ENCODE results near the gene CATSPERB.
"Not testable (repeated sequence)": the region's sequence is repeated elsewhere in the genome, so short reads cannot be mapped to it uniquely, and the experiment has no call there.

Gene CATSPERB

DNA sequence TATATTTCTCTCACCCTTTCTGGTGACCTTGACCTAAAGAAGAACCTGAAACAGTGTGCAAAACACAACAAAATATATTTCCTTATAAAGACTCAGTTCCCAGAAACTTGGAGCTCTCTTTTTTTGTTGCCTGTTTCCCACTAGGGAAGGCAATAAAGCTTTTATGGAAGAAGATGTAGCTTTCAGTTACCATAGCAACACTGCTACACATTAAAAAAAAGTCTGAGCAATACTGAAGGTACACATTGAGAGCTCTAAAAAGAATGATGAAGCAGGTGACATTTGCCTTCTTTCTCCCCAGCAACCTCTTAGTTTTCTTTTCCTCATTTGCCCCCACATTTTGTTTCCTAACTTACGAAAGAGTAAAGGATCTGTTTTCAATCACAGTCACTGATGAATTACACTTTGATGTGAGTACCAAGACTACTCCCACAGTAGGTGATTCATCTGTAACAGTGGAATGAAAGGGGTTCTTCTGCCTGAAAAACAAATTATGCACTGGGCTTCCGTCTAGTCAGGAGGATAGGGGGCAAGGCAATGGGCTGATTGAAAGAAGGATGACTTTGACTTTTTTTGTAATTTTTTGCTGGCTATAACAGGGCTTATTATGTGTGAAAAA is 1.1 kb upstream of the CATSPERB start:
- in situ Hi-C loops (cut with MboI; ENCODE audit: low sequenced_read_pairs), result no loop called here

DNA sequence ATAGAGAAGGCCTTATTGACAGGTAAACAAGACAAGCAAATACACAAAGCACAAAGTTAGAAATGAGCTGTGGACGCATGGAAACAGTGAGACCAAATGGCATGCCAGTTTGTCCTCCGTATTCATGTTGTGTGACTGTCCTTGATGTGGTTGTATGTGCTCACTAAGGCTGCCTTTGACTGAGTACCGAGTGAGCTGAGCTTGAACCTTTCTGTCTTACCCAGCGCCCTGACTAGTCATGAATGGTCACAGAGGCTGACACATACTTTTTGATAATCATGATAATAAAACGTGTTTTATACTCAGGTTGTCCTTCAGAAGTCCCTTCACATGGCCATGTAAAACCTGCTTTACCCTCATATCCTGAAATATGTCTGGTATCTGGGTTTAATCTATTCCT is 553 bp upstream of the CATSPERB start:
- in situ Hi-C loops (cut with MboI; ENCODE audit: low sequenced_read_pairs), result no loop called here

DNA sequence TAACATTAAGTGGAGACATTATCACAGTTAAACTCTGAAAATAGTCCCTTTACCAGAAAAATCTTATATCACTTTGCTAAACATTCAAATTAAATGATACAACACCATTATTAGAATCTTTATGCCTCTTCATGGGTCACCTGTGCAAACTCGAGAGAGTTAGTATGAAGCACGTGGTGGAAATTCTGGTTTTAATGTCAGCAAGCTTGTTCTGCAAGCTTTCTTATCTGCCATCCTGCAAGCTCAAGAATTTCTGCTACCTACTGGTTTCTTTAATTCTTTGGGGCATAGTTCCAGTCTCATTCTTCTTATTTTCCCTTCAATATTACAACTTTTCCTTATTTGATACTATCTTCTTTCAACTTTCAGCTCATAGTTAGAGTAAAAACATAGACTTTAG is 868 bp downstream of the CATSPERB start:
- in situ Hi-C loops (cut with MboI; ENCODE audit: low sequenced_read_pairs), result no loop called here

DNA sequence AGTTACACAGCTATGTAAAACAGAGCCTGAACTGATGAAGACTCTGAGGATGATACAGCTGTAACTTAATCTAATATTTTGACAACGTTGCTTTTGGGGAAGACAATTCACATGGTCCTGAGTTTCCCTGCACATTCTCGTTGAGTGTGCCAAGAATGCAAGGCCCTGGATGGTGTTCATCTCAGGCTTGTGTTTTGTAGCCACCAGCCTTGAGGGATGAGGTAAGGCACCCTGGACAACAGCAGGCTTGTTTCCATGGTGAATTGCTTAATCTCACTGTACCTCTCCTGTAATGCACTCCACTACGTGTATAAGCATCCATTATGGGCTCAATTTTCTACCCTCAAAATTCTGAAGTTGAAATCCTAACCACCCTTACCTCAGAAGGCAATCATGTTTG is 2.1 kb downstream of the CATSPERB start:
- in situ Hi-C loops (cut with MboI; ENCODE audit: low sequenced_read_pairs), result no loop called here

DNA sequence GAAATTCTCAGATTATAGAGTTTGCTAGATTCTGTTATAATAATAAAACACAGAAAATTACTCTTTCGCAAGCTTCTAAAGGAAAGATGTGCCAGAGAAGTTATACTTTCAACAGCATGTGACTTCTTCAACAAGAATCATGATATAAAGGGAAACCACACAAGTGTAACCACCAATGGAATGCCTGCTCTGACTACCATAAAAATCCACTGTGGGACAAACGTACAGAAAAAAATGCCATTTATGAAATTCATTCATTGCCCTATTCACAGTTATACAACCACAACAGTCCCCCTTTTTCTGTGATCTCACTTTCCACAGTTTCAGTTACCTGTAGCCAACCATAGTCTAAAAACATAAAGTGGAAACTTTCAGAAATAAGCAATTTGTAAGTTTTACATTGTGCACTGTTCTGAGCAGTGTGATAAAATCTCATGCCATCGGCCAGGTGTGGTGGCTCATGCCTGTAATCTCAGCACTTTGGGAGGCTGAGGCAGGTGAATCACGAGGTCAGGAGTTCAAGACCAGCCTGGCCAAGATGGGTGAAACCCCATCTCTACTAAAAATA is 3.2 kb downstream of the CATSPERB start:
- in situ Hi-C loops (cut with MboI; ENCODE audit: low sequenced_read_pairs), result no loop called here

DNA sequence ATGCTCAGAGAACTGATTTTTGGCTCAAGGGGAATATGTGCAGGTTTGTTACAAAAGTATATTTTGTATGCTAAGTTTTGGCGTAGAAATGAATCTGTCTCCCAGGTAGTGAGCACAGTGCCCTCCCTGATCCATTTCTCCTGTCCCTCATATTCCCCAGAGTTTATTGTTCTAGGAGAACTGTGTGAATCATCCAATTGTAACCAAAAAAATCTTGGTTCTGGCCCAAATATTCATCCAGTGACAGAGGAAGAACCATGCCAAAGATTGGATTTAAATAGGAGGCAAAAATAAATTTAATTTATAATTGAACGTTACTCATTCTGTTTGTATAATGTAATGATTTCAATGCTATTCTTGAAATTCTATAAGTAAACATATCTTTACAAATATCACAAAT is 4.8 kb downstream of the CATSPERB start:
- in situ Hi-C loops (cut with MboI; ENCODE audit: low sequenced_read_pairs), result no loop called here

DNA sequence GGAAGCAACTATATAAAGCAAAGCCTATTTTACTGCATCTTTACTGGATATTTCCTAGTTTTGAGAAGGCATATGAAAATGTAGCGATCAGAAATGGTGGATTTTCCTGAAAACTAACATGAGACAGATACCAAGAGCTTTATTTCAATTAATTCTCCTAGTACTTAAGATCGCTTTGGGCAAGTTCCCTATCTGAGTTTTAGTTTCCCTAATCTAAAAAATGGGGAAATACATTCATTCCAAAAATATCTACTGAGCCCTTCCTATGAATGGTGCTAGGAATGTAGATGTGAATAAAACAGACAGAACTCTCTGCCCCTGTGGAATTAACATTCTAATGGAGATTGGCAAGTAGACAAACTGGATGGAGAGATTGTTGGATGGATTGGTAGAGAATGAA is 8.4 kb downstream of the CATSPERB start:
- in situ Hi-C loops (cut with MboI; ENCODE audit: low sequenced_read_pairs), result no loop called here

DNA sequence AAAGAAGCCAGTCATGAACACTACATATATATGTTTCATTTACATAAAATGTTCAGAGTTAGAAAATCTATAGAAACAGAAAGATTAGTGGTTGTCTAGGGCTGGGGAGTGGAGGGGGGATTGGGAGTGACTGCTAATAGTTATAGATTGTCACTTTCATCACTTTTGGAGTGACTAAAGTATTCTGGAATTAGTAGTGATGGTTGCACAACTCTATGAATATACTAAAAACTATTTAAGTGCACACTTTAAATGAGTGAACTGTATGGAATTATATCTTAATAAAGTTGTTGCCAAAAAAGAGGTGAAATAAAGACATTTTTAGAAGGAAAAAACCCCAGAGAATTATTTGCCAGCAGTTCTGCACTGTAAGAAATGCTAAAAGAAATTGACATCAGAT is 9.5 kb downstream of the CATSPERB start:
- in situ Hi-C loops (cut with MboI; ENCODE audit: low sequenced_read_pairs), result no loop called here

DNA sequence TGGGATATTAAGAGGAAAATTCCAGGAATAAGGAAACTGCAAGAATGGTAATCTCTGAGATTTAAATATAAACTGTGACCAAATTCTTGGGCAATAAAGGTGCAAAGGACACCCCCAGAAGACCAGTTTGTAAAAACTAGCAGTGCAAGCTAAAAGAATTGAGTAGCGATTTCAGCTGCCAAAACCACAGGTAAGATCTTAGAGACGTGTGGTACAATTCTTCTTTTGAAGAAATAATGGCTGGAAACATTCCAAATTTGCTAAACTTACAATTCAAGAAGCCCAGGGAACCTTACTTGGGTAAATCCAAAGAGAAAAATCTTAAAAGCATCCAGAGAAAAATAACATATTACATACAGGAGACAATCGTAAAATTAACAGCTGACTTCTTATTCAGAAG is 12.0 kb downstream of the CATSPERB start:
- in situ Hi-C loops (cut with MboI; ENCODE audit: low sequenced_read_pairs), result no loop called here

DNA sequence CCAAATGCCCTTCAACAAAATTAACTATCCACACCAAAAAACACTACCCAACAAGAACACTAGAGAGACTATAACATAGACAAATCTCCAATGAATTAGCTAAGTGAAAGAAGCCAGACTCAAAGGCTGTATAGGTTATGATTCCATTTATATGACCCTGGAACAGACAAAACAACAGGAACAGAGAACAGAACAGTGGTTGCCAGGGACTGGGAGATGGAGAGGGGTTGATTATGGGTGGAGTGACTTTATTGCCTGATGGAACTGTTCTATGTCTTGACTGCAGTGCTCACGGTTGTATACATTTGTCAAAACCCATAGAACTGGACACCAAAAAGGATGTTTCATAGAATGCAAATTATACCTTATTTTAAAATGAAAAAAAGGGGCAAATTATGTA is 14.9 kb downstream of the CATSPERB start:
- in situ Hi-C loops (cut with MboI; ENCODE audit: low sequenced_read_pairs), result no loop called here

DNA sequence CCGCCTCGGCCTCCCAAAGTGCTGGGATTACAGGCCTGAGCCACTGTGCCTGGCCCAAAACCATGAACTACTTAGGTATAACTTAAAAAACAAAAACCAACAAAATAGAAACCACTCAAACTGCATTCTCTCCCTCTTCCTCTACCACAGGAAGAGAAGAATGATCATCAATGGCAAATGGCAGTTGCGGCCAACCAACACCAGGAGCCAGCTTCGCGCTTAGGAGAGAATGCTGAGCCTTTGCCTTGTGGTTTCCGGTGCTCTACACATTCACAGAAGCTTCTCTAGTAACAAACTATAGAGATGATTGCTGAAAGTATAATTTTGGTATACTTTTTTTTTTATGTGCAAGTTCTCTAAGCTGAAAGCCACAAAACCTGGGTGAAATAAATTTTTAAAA is 17.1 kb downstream of the CATSPERB start:
- in situ Hi-C loops (cut with MboI; ENCODE audit: low sequenced_read_pairs), result no loop called here

DNA sequence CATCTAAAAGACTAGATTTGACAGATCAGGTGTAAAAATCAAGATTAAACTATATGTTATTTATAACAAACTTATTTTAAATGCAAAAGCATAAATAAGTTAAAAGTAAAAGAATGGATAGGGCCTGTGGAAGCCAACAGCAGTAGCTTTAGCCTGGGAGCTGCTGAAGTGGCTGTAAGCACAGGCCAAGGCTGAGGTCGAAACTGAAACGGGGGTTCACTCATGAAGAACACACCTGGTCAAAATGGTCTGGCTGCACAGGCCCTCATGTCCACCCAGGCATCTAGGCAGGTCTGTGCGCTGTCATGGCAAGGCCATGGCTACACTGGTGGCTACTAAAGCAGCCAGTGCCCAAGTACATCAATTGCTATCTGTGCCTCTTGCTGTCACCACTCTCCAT is 23.1 kb downstream of the CATSPERB start:
- in situ Hi-C loops (cut with MboI; ENCODE audit: low sequenced_read_pairs), result no loop called here

DNA sequence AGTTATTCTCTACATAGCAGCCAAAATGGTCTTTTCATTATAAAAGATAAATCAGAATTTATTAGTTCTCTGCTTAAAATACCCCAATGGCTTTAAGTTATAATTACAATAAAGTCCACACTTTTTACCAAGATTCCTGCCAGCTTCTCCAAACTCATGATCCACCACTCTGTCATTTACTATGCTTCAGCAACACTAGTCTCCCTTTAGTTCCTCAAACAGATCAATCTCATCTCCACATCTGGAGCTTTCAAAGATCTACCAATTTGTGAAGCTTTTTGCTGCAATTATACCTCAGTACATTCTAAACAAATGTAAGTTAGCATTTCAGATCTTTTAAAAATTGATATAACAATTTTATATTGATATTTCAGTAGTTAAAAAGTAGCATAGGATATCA is 24.9 kb downstream of the CATSPERB start:
- in situ Hi-C loops (cut with MboI; ENCODE audit: low sequenced_read_pairs), result no loop called here

DNA sequence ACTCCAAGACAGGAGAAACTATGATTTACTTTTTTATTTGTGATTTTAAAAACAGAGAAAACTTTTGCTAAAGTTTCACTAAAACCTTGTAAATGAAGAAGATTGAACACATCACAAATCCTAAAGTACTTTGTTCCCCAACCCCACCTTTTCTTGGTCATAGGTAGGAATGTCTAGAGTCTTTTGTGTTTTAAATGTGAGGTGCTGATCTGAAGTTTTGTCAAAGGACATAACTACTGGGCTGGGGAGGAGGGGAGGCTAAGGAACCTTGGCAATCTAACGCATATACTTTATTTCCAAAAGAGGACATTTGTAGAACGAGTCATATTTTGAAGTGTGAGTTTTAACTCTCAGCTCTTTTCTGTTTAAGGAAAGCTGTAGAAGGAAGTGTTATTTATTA is 37.2 kb downstream of the CATSPERB start:
- in situ Hi-C loops (cut with MboI; ENCODE audit: low sequenced_read_pairs), result no loop called here

DNA sequence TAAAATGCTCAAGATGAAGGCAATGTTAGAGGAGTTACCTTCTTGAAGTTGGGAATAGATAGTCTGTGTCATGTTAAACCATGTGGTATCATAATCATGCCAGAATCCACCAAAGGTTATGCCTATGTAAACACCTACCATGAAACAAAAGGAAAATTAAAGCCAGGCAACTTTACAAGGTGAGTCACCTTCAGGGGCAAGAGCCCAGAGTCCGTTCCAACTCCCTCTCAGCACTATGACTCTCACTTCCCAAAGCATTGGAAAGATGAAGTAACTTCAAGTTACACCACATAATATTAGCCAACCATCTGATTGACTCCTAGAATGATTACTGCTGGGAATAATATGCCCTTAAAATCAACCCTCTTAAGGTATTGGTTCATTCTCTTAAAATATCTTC is 38.5 kb downstream of the CATSPERB start:
- in situ Hi-C loops (cut with MboI; ENCODE audit: low sequenced_read_pairs), result no loop called here

DNA sequence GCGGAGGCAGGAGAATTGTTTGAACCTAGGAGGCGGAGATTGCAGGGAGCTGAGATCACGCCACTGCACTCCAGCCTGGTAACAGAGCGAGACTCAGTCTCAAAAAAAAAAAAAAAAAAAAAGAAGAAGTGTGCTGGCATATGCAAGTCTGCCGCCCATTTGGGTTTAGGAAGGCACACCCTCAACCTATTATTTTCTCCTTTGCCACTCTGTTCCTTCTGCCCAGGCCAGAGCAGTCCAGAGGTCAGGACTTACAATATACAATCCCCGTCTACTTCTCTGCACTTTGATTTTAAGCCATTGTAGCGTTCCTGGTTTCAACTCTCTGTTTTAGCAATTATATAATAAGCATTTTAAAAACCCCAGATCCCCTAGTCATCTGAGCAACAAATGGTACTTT is 39.8 kb downstream of the CATSPERB start:
- in situ Hi-C loops (cut with MboI; ENCODE audit: low sequenced_read_pairs), result no loop called here

DNA sequence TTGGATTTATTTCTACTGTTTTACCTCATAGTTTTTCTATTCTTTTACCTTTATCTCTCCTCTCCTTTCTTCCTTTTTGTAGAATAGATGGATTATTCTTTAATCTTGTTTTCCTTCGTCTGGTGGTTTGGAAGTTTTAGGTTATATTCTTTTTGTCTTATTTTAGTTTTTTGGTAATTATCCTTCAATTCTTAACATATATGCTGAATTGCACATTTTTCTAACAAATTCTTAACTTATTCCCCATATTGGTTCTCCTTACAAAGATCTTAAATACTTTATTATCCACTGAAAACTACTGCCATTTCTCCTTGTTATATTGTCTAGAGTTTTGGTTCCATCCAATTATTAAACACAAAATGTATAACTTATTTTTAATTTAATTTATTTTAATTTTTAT is 42.3 kb downstream of the CATSPERB start:
- in situ Hi-C loops (cut with MboI; ENCODE audit: low sequenced_read_pairs), result no loop called here

DNA sequence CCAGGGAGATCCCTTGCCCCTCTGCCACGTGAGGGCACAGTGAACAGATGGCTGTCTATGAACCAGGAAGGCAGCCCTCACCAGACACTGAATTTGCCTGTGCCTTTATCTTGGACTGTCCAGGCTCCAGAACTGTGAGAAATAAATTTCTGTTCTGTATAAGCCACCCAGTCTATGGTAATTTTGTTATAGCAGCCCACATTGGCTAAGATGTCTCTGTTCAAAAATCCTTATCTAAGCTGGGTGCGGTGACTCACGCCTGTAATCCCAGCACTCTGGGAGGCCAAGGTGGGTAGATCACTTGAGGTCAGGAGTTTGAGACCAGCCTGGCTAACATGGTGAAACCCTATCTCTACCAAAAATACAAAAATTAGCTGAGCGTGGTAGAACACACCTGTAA is 44.5 kb downstream of the CATSPERB start:
- in situ Hi-C loops (cut with MboI; ENCODE audit: low sequenced_read_pairs), result not testable (repeated sequence)

DNA sequence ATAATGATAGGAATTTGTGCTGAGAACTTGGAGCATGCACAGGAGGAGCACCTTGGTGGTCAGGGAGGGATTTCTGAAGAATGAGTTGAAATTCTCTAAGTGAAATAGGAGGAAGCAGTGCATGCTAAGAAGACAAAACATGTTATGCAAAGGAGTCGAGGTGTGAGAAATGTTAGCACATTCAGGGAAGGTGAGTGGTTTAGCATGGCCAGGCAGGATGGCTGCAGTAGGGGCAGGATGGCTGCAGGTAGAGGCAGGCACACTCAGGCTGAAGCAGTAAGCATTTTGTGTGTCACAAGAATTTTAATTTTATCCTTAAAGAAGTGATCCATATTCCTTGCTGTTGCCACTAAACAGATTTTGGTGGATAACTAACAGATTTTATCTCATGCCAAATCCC is 46.3 kb downstream of the CATSPERB start:
- in situ Hi-C loops (cut with MboI; ENCODE audit: low sequenced_read_pairs), result no loop called here

DNA sequence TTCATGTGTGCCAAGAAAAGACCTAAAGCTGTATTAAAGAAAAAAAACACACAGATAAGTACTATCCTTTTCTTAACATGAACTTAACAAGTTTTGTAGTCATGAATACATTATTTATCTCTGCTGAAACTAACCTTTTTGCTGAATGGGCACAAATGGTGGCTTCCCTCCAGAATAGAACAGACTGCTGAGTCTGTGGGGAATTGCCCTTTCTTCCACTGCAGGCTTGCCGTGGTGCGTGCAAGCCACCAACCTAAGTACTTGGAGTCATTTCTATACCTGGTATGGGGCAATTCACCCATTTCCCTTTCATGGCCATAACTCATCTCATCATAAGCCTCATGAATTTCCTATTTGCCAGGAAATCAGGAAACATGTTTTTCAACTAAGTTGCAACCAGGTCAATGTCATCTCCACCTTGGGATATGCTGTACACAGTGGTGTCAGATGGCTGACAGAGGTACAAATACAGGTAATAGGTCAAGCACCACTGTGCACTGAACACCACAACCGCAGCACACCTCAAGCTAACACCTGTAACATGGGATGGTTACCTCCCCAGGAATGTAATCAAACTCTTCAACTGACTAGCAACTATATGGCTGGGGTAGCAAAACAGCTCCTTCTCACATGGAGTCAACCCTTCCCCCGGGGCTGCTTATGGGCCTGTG is 49.9 kb downstream of the CATSPERB start:
- in situ Hi-C loops (cut with MboI; ENCODE audit: low sequenced_read_pairs), result no loop called here

DNA sequence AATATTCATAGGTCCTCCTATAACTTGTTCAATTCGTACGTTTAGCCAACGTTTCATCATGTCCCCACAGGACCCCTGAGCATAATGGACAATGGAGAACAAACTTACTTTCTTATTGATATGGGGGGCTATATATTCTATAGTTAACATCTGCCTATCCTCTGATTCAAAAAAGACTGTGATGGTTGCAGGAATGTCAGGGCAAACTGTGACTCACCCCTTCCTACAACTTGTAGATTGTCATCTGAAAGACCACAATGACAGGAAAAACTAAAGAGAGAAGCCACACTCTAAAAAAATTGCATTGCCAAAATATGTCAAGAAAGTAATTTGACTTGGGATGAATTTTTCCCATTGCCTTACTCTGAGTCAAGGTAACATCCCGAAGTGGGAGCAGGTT is 50.8 kb downstream of the CATSPERB start:
- in situ Hi-C loops (cut with MboI; ENCODE audit: low sequenced_read_pairs), result no loop called here

DNA sequence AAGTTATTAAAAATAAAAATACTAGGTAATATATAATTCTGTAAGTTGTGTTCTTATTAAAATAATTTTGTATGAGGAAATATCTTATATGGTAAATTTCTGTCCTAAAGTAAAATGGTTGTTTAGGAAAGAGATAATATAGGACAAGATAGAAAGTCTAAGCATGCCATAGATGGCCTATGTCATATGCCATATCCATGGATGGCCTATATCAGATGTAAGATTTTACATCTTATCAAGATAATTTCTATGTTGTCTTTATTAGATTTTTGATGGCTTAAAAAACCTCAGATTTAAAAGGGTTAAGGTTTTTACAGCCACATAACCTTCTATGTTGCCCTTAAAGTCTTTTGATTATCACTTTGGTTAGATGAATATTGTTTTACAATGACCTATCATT is 52.6 kb downstream of the CATSPERB start:
- in situ Hi-C loops (cut with MboI; ENCODE audit: low sequenced_read_pairs), result no loop called here

DNA sequence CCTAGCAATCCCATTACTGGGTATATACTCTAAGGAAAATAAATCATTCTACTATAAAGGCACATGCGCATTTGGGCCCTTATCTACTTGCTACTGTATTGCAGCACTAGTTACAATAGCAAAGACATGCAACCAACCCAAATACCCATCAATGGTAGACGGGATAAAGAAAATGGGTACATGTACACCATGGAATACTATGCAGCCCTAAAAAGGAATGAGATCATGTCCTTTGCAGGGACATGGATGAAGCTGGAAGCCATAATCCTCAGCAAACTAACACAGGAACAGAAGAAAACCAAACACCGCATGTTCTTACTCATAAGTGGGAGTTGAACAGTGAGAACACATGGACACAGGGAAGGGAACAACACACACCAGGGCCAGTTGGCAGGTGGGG is 54.2 kb downstream of the CATSPERB start:
- in situ Hi-C loops (cut with MboI; ENCODE audit: low sequenced_read_pairs), result not testable (repeated sequence)

All from HL-60/S4 (cell line).